ENCODE results near the gene VEZF1.

VEZF1 gene

GRCh38 chr17:57949649-57950048 lies 38.4 kb downstream of the VEZF1 start:
- DNase-seq (ENCODE audit: low spot score) = peak; percentile 29

GRCh38 chr17:57948555-57949420 lies 39.3 kb downstream of the VEZF1 start:
- DNase-seq (ENCODE audit: low spot score) = peak; percentile 65

- no peak for DNase-seq (ENCODE audit: low spot score)
These were observed 39.9 kb downstream of the VEZF1 start for GRCh38 chr17:57948169-57948554.

GRCh38 chr17:57947369-57947768 lies 40.7 kb downstream of the VEZF1 start:
- no peak for DNase-seq (ENCODE audit: low spot score)

- DNase-seq (ENCODE audit: low spot score) = peak; percentile 78
These were observed 41.2 kb downstream of the VEZF1 start for GRCh38 chr17:57946798-57947358.

- no peak for DNase-seq (ENCODE audit: low spot score)
These were observed 41.9 kb downstream of the VEZF1 start for GRCh38 chr17:57945996-57946797.

GRCh38 chr17:57944908-57945307 lies 43.1 kb downstream of the VEZF1 start:
- DNase-seq (ENCODE audit: low spot score) = no peak

- DNase-seq (ENCODE audit: low spot score) = no peak
These were observed 44.4 kb downstream of the VEZF1 start for GRCh38 chr17:57943645-57944044.

- peak; percentile 38 for DNase-seq (ENCODE audit: low spot score)
These were observed 44.9 kb downstream of the VEZF1 start for GRCh38 chr17:57943140-57943539.

GRCh38 chr17:57941384-57942370 lies 46.4 kb downstream of the VEZF1 start:
- DNase-seq (ENCODE audit: low spot score) = peak; percentile 57

- DNase-seq (ENCODE audit: low spot score) = peak; percentile 74
These were observed 47.3 kb downstream of the VEZF1 start for GRCh38 chr17:57940653-57941329.

GRCh38 chr17:57940231-57940630 lies 47.8 kb downstream of the VEZF1 start:
- DNase-seq (ENCODE audit: low spot score) = peak; percentile 75

GRCh38 chr17:57939797-57940196 lies 48.3 kb downstream of the VEZF1 start:
- peak; percentile 64 for DNase-seq (ENCODE audit: low spot score)

GRCh38 chr17:57938061-57938502 lies 50.0 kb downstream of the VEZF1 start:
- peak; percentile 39 for DNase-seq (ENCODE audit: low spot score)

GRCh38 chr17:57937492-57937891 lies 50.6 kb downstream of the VEZF1 start:
- no peak for DNase-seq (ENCODE audit: low spot score)

- DNase-seq (ENCODE audit: low spot score) = peak; percentile 86
These were observed 51.9 kb downstream of the VEZF1 start for GRCh38 chr17:57935833-57936807.

GRCh38 chr17:57931488-57932137 lies 56.4 kb downstream of the VEZF1 start:
- no peak for DNase-seq (ENCODE audit: low spot score)

GRCh38 chr17:57930239-57930638 lies 57.8 kb downstream of the VEZF1 start:
- no peak for DNase-seq (ENCODE audit: low spot score)

GRCh38 chr17:57929386-57929785 lies 58.7 kb downstream of the VEZF1 start:
- peak; percentile 74 for DNase-seq (ENCODE audit: low spot score)
